Astrocyte of the spinal cord (primary cell): Measurements from ENCODE around the gene MME.

Source experiments
- DNase-seq: peaks from one replicate; pipeline ENCODE4 v3.0.0; 2011; ENCODE audit warnings: low read depth, low spot score
- H3K4me3 ChIP-seq: 2 replicates; pipeline ENCODE4 v1.5.1; 2011; ENCODE audit warnings: low read depth, mild to moderate bottlenecking, low read length, moderate library complexity
- in situ Hi-C: cut with HindIII; loops from 2 replicates; pipeline ENCODE4 v1.10.0; 2017; ENCODE audit warnings: low sequenced_read_pairs
- TF ChIP-seq, protein P1 (sequence below): IDR thresholded peaks from 2 replicates; pipeline ENCODE4 v1.5.1; 2012; ENCODE audit warnings: low read depth, mild to moderate bottlenecking, low read length, inconsistent platforms

The MME gene

DNA sequence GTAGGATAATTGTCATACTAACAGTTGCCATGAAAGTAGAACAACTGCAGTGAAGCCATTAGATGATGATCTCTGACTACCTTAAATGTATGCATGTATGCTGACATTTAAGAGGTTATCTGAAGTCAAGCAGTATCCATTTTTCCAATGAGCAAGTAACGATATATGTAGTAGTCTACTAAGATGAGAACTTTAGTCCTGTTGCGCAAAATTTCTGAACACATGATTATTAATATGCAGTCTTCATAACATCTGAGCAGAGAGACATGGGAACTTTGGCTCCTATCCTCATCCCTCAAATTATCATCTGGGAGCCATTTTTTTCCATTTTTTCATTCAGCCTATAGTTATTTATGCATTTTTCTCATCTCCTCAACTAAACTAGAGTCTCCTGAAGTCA is 79.2 kb downstream of the MME start:
- TF ChIP-seq, protein P1, sequence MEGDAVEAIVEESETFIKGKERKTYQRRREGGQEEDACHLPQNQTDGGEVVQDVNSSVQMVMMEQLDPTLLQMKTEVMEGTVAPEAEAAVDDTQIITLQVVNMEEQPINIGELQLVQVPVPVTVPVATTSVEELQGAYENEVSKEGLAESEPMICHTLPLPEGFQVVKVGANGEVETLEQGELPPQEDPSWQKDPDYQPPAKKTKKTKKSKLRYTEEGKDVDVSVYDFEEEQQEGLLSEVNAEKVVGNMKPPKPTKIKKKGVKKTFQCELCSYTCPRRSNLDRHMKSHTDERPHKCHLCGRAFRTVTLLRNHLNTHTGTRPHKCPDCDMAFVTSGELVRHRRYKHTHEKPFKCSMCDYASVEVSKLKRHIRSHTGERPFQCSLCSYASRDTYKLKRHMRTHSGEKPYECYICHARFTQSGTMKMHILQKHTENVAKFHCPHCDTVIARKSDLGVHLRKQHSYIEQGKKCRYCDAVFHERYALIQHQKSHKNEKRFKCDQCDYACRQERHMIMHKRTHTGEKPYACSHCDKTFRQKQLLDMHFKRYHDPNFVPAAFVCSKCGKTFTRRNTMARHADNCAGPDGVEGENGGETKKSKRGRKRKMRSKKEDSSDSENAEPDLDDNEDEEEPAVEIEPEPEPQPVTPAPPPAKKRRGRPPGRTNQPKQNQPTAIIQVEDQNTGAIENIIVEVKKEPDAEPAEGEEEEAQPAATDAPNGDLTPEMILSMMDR = no peak
- no peak overlapping the region for H3K4me3 ChIP-seq
- DNase-seq = no peak
- in situ Hi-C loops = no loop called here

DNA sequence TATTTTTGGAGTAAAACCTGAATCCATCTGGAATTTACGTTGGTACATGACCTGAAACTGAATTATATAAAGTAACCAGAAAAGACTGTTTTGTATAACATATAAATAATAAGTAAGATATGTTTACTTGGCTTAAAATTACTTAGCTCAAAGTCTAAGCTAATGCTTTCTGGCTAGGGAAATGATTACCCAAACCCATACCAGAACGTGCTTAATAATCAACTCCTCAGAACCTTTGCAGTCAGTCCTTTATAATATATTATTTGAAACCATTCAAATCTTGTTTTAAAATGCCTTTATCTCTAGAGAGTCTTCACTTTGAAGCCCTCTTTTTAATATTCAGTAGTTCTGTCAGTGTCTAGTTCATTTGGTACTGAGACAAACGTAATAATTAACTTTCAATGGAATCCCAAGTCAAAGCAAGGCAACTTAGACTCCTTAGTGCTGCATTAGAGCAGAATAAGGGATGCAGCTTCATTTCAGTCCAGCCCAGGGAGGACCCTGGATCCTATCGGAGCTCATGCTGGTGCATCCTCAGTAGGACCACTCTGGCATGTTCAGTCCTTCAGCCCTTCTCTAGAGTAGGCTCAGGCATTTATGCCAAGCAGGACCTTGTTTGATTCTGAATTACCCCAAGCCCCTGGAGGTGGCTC is 81.6 kb downstream of the MME start:
- no peak overlapping the region for H3K4me3 ChIP-seq
- in situ Hi-C loops = no loop called here
- no peak for DNase-seq
- TF ChIP-seq, protein P1 = no peak

DNA sequence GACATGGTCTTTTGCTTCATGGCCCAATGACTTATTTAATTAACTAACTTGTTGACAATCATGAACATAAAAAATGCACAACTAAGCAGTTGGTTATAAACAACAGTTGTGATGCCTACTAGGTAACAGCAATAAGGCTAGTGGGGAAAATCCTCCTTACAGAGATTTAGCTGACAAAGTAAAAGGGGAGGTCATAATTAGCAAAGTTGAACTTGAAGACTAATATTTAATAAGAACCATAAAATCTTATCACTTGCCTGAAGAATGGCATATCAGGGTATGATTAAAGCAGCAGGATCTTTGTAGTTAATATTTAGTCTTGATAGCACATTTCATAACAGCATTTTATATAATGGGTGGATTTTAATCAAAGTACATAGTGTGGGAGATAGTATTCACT is 84.2 kb downstream of the MME start:
- in situ Hi-C loops = no loop called here
- DNase-seq = no peak
- no peak overlapping the region for H3K4me3 ChIP-seq
- TF ChIP-seq, protein P1 = no peak

DNA sequence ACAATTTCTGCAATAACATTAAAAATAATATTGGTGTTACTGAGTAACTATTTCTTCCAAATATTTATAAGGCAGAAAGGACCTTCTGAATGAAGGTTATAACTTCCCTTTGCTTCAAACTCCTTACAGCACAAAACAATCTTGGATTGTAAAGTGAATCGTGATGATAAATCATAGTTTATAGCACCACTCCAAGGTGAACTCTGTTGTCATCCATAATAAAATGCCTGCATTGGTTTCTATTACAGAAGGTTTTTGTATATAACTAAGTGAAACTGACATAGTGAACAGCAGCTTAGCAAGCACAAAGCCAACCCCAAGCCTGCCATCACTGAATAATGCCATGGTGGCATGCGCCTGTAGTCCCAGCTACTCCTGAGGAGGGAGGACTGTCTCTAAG is 86.3 kb downstream of the MME start:
- DNase-seq = no peak
- in situ Hi-C loops = no loop called here
- no peak overlapping the region for H3K4me3 ChIP-seq
- TF ChIP-seq, protein P1 = no peak

DNA sequence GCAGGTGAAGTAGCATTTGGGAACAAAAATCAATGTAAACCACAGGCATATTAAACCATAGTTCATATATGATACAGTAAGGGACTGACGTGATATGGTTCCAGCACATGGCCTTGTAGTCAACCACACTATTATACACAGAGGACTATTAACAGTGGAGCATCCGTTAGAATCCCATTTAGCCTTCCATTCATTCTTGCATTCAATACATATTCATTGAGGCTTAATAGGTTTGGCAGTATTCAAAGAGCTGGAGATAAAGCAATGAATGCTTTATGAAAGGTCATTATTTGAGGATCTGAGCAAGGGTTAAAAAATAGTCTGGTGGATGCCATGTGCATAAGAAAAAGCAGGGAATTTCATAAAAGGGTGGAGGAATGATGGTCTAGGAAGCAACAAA is 89.1 kb downstream of the MME start:
- in situ Hi-C loops = no loop called here
- no peak overlapping the region for H3K4me3 ChIP-seq
- DNase-seq = no peak
- TF ChIP-seq, protein P1 = no peak

DNA sequence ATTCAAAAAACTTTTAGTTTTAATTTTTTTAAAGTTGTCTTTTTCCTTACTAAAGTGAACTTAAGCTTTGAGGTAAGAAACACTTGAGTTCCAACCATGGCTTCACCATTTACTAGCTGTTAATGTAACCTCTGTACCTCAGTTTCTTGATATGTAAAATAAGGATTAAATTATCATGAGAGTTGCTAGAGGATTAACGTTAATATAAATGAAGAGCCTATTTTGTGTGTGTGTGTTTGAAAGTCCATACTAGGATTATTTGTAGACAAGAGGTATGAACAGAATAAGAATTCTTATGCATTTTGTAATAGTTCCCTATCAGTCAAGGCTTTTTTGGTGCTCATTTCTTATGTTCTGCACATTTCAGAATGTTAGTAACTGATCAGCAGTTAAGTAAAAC is 93.7 kb downstream of the MME start:
- H3K4me3 ChIP-seq = no peak overlapping the region
- no peak for DNase-seq
- TF ChIP-seq, protein P1 = no peak
- in situ Hi-C loops = no loop called here
